ENCODE measurements around the gene POR. TPM values are rescaled to one million over a fixed set of nuclear protein-coding genes. Genes with fewer than 3 reads are reported as not detected.

Gene POR
- total and polyA plus RNA-seq, 2 donors (not counting 1 experiment from before 2014, with no cell fraction given): 68.4 to 78.4 TPM

GRCh38 chr7:75985518-75986146 is 70.7 kb downstream of the POR start:
- intact Hi-C loops (cut with micrococcal nuclease): no loop called here
- Mint-ChIP-seq H3K4me3 (no peak overlapping the region), H3K9me3 (ENCODE audit: insufficient read depth) (no peaks in the 10 kb centered on the region), H3K4me1 (peaks cover 14% of the 10 kb centered on the region), H3K27me3 (no peaks in the 10 kb centered on the region), H3K27ac (no peak overlapping the region)
- H3K4me2 ChIP-seq (replicated peaks; ENCODE audit: low read depth, low read length, poor library complexity, severe bottlenecking): no peak overlapping the region
- H3K27ac ChIP-seq (ENCODE audit: low read length in 2 of 2): no peak overlapping the region
- H3K27me3 ChIP-seq (replicated peaks in 1 of 4; ENCODE audit: control extremely low read depth in 1 of 4, control insufficient read depth in 3 of 4, insufficient read depth in 4 of 4, low read length in 3 of 4): no peaks in the 10 kb centered on the region
- H3K36me3 ChIP-seq (replicated peaks in 1 of 2; ENCODE audit: control extremely low read depth in 1 of 2, control insufficient read depth in 1 of 2, extremely low read depth in 1 of 2, insufficient read depth in 2 of 2, low read length in 1 of 2): peaks cover 0 to 44% of the 10 kb centered on the region in 2 experiments
- 98% methylated on average over 40 of the region's 41 CpGs for WGBS (ENCODE audit: insufficient coverage)
- H3K79me2 ChIP-seq (ENCODE audit: control insufficient read depth, insufficient read depth, low read length): no peaks in the 10 kb centered on the region
- no peaks in the 10 kb centered on the region for H3K9me3 ChIP-seq (ENCODE audit: control extremely low read depth in 1 of 3, control insufficient read depth in 2 of 3, insufficient read depth in 1 of 3, low read length in 2 of 3)
- H3K4me3 ChIP-seq (ENCODE audit: control extremely low read depth in 1 of 5, extremely low read depth in 1 of 5, insufficient read depth in 1 of 5, low read depth in 2 of 5, low read length in 4 of 5): no peak overlapping the region
- TF ChIP-seq CTCF (IDR thresholded peaks at IDR 0.05) (no peak), EZH2 (IDR thresholded peaks at IDR 0.05; ENCODE audit: borderline replicate concordance, insufficient read depth, low read depth, low read length, poor library complexity, severe bottlenecking) (no peak)
- DNase-seq (no peak), ATAC-seq (ENCODE audit: low read depth) (no peak)
- H2AFZ ChIP-seq (ENCODE audit: insufficient read depth, low read depth, low read length, poor library complexity, severe bottlenecking): no peak overlapping the region
- CTCF ChIA-PET: no interaction called here
- H3K9ac ChIP-seq (ENCODE audit: low read length): no peak overlapping the region
- no peaks in the 10 kb centered on the region for H4K20me1 ChIP-seq (ENCODE audit: control insufficient read depth, insufficient read depth, low read length, poor library complexity, severe bottlenecking)
- POLR2A ChIA-PET: interaction anchor here (0.5 kb wide), 1 partner anchor 29 kb away, joined by 3 read pairs; no protein-coding TSS in a partner anchor
- H3K4me1 ChIP-seq (ENCODE audit: control insufficient read depth in 2 of 2, insufficient read depth in 2 of 2, low read length in 2 of 2): peaks cover 0 to 11% of the 10 kb centered on the region in 2 donors

DNA sequence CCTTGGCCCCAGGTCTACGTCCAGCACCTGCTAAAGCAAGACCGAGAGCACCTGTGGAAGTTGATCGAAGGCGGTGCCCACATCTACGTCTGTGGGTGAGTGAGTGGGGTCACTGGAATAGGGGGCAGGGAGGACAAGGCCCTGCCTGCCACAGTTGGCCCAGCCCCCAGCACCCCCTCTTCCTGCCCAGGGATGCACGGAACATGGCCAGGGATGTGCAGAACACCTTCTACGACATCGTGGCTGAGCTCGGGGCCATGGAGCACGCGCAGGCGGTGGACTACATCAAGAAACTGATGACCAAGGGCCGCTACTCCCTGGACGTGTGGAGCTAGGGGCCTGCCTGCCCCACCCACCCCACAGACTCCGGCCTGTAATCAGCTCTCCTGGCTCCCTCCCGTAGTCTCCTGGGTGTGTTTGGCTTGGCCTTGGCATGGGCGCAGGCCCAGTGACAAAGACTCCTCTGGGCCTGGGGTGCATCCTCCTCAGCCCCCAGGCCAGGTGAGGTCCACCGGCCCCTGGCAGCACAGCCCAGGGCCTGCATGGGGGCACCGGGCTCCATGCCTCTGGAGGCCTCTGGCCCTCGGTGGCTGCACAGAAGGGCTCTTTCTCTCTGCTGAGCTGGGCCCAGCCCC is 71.3 kb downstream of the POR start:
- ChIA-PET POLR2A (no interaction called here), CTCF (interaction anchor here (0.7 kb wide), 1 partner anchor 34 kb away, joined by 3 read pairs; no protein-coding TSS in a partner anchor)
- Histone ChIP-seq H3K4me3 (ENCODE audit: control extremely low read depth in 1 of 5, extremely low read depth in 1 of 5, insufficient read depth in 1 of 5, low read depth in 2 of 5, low read length in 4 of 5) (no peak overlapping the region), H3K4me2 (replicated peaks; ENCODE audit: low read depth, low read length, poor library complexity, severe bottlenecking) (no peak overlapping the region), H3K27ac (ENCODE audit: low read length in 2 of 2) (no peak overlapping the region), H3K4me1 (ENCODE audit: control insufficient read depth in 2 of 2, insufficient read depth in 2 of 2, low read length in 2 of 2) (peaks cover 0 to 11% of the 10 kb centered on the region in 2 donors), H3K79me2 (ENCODE audit: control insufficient read depth, insufficient read depth, low read length) (no peaks in the 10 kb centered on the region), H3K9ac (ENCODE audit: low read length) (no peak overlapping the region), H3K27me3 (replicated peaks in 1 of 4; ENCODE audit: control extremely low read depth in 1 of 4, control insufficient read depth in 3 of 4, insufficient read depth in 4 of 4, low read length in 3 of 4) (no peaks in the 10 kb centered on the region), H3K36me3 (replicated peaks in 1 of 2; ENCODE audit: control extremely low read depth in 1 of 2, control insufficient read depth in 1 of 2, extremely low read depth in 1 of 2, insufficient read depth in 2 of 2, low read length in 1 of 2) (peaks cover 0 to 38% of the 10 kb centered on the region in 2 experiments), H3K9me3 (ENCODE audit: control extremely low read depth in 1 of 3, control insufficient read depth in 2 of 3, insufficient read depth in 1 of 3, low read length in 2 of 3) (no peaks in the 10 kb centered on the region), H2AFZ (ENCODE audit: insufficient read depth, low read depth, low read length, poor library complexity, severe bottlenecking) (no peak overlapping the region), H4K20me1 (ENCODE audit: control insufficient read depth, insufficient read depth, low read length, poor library complexity, severe bottlenecking) (no peaks in the 10 kb centered on the region)
- ATAC-seq (ENCODE audit: low read depth) (no peak), DNase-seq (no peak)
- intact Hi-C loops (cut with micrococcal nuclease): no loop called here
- no peaks in the 10 kb centered on the region for H3K27me3 Mint-ChIP-seq
- H3K4me3 Mint-ChIP-seq: no peak overlapping the region
- TF ChIP-seq CTCF (IDR thresholded peaks at IDR 0.05) (no peak), EZH2 (IDR thresholded peaks at IDR 0.05; ENCODE audit: borderline replicate concordance, insufficient read depth, low read depth, low read length, poor library complexity, severe bottlenecking) (no peak)
- H3K9me3 Mint-ChIP-seq (ENCODE audit: insufficient read depth): no peaks in the 10 kb centered on the region
- 96% methylated on average over 20 of the region's 20 CpGs for WGBS (ENCODE audit: insufficient coverage)
- H3K4me1 Mint-ChIP-seq: peaks cover 14% of the 10 kb centered on the region
- H3K27ac Mint-ChIP-seq: no peak overlapping the region
